GM19467 (cell line): Measurements from ENCODE around the gene MYH6.
"Not testable (repeated sequence)": the region's sequence is repeated elsewhere in the genome, so short reads cannot be mapped to it uniquely, and the experiment has no call there.

Experiments used
- ATAC-seq: cut with Tn5 transposase; IDR thresholded peaks from one replicate; pipeline ENCODE4 v1.9.1; 2021; ENCODE audit warnings: mild to moderate bottlenecking, moderate library complexity; ENCODE audit not compliant: unreplicated experiment

MYH6 gene

DNA sequence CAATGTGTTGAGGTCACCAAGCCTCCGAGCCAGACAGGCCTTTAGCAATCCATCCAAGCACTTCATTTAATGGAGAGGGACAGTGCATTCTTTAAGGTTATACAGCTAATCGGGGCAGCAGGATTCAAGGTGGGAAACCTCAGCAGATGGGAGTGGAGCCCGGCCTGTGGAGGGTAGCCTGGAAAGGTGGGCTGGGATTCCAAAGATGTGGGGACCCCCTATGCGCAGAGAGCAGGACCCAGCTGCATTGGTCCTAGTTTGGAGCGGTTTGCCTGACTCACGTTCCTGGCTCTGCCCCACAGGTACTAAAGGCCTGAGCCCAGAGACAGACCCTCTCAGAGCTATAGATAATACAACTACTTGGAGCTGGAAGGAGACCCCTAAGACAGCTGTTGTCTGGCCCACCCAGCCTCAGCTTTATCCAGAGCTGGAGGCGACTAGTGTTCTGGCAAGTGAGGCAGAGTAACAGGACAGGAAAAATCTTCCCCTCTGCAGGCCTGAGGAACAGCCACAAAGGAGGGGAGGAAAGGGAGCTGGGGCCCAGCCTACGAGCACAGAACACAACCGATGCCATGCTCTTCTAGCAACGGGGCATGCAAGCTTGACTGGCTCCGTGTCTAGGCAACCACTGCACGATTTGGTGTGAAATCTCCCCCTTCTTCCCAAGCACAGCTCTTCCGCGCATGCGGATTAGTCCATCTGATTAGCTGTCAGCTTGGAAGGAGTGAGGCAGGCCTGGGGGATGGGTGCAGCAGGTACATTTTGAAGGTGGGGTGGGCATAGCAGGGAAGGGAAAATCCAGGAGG, 28.5 kb upstream of the MYH6 start:
- no peak for ATAC-seq

DNA sequence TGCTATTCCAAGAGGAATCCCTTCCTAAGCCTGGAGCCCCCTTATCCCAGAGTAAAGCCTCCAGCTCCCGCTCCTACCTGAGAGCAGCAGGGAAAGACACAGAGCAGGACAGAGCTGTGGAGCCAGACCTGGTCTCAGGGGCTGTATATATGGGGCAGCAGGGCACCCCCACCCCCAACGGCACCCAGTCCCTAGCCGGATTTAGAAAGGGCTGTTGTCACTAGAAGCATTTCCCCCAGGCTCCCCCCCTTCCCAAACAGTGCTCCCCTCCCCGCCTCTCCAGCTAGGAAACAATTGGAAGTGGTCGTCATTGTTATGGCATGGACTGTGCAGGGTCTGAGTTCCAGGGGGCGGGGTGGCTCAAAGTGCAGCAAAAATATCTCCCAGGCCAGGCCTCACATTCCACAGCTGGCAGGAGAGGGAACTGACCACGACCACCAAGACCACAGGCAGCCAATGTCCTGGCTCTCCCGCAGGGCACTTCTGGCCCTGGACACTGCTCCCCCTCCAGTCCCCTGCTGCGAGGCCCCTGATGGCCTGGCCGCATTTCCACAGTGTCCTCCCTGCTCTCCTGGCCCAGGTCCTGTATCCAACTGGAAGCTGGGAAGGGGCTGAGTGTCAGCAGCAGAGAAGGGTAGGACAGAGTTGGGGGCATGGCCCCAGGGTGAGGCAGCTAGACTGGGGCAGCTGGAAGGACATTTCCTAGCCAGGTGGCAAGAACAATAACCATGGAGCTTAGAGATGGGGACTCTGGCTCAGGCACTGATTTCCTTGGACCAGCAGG, 27.7 kb upstream of the MYH6 start, which contains the start of gene MYH7:
TSS of gene MYH7 (minus strand) at position 118 of the 784 bp plus-strand sequence. CDS start 1,928 bp downstream, outside the sequence.
- ATAC-seq = no peak

DNA sequence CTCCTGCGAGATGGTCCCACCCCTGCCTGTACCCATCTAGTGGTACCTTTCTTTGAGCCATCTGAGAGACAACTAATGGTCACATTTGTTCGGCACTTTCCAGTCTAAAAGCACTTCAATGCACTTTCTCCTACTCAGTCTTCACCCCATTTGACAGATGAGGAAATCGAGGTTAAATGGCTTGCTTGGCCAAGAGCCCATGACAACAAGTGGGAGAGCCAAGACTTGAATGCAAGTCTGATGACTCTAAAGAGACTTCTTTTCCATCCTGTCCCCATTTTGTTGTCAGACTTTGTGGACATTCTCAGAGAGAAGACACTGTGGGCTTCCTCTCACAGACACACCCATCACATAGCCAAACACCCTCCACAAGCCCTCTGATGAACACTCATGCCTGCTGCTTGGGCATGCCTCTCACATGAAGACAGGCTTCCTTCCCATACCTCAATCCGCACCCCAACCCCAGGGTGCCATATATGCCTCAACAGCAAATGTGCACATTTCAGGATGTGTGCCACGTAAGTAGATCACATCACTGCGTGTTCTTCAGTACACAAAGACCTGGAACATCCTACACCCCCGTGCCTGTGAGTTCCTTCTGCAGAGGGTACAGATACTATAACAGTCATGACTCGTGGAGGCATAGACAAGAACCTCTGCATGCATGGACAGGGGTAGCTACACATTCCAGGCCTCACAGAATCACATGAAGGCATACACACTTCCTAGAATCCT, 26.6 kb upstream of the MYH6 start:
- no peak for ATAC-seq

DNA sequence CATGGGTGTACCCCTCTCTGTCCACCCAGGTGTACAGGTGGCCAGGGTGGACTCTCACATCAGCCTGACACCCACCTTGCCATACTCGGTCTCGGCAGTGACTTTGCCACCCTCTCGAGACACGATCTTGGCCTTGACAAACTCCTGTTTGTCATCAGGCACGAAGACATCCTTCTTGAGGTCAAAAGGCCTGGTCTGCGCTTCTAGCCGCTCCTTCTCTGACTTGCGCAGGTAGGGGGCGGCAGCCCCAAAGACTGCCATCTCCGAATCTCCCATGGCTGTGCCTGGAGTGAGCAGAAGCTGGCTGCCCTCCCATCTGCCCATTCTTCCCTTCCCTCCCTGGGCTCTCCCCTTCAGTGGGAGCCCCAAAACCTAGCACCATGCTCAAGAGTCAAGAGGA, 25.4 kb upstream of the MYH6 start:
- no peak for ATAC-seq

DNA sequence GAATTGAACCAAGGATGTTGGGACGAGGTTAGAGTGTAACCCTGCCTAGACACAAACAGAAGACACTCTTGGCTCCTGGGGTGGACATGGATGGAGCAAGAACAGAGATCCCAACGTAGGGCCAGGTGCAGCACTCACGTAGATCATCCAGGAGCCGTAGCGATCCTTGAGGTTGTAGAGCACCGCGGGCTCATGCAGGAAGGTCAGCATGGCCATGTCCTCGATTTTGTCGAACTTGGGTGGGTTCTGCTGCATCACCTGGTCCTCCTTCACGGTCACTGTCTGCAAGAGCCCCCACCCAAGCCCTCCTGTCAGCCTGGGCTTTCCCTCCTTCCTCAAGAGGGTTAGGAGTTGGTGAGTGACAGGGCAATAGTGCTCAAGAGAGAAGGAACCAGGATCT, 24.9 kb upstream of the MYH6 start:
- ATAC-seq = no peak

DNA sequence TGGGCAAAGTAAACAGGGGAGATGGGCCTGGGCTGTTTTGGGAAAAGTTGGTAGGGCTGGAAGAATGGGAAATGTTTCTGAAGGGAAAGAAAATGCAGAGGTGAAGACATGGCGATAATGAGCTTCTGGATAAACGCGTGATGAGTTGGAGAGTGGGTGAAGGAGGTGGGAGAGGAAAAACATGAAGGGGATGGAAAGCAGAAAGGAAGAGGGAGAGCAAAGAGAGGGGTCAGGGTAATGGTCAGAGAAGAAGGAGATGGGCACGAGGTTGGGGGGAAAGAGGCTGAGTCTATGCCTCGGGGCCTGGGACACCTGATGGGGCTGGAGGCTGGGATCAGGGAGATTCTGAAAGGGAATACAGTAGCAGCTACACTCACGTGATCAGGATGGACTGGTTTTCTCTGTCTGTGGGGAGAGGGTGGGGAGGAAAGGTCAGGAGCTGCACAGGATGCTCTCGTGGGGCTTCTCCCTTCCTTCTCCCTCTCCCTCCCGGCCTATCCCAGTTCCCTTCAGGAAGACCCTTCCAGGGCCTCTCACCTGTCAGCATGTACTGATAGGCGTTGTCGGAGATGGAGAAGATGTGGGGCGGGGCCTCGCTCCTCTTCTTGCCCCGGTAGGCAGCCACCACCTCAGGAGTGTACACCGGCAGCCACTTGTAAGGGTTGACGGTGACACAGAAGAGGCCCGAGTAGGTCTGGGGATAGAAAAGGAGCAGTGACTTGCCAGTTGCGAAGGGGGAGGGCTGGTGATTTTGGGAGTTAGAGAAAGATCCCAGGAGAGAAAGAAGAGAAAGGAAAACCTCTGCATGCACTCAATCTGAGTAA, 24.2 kb upstream of the MYH6 start:
- ATAC-seq = no peak

DNA sequence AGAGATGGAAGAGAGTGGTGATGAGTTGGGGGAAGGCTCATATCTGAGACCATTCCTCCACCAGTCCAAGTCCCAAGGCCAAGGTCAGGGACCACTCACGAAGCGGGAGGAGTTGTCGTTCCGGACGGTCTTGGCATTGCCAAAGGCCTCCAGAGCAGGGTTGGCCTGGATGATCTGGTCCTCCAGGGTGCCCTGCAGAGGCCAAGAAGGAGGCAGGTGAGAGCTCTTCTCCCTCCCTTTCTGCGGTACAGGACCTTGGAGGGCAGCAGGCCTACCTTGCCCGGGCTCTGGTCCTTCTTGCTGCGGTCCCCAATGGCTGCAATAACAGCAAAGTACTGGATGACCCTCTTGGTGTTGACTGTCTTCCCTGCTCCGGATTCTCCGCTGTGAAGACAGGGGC, 23.4 kb upstream of the MYH6 start:
- no peak for ATAC-seq

DNA sequence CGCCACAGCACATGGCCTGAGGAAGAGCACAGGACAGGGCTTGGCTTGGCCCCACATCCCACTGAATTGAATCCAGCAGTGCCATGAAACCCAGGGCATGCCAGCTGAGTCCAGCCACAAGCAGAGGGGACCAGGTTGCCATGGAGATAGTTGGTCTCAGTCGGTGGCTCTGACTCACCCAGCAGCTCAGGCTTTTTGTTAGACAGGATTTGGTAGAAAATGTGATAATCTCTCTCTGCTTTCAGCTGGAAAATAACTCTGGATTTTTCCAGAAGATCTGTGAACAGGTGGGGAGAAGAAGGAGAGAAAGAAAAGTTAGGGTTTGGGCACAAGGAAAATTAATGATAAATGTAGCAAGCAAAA, 22.6 kb upstream of the MYH6 start:
- no peak for ATAC-seq

DNA sequence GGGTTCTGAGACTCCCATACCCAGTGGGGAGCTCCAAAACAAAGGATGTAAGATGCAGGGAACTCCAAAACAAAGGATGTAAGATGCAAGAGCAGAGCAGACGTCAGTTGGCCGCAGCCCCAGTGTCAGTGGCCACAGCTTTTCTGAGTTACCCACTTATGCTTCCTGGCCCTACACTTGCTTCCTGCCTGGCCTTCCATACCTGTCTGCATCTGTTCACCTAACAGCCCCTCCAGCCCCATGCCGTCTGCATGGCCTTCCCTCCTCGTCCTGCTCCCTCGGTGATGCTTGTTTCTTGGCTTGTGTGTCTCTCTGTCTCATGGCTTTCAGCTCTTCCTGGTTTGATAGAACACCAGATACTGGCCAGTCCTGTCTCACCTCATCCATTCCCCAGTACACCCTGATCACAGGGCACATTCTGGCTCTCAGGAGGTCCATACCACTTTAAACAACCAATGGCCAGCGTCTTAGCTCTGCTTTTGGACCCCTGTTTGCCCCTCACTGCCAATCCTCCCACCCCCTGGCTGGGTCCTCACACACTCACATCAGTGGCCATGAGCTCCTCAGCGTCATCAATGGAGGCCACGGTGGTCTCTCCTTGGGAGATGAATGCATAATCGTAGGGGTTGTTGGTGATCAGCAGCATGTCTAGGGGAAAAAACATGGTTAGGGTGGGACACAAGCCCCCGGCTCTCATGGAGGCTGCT, 22.1 kb upstream of the MYH6 start:
- ATAC-seq = no peak

DNA sequence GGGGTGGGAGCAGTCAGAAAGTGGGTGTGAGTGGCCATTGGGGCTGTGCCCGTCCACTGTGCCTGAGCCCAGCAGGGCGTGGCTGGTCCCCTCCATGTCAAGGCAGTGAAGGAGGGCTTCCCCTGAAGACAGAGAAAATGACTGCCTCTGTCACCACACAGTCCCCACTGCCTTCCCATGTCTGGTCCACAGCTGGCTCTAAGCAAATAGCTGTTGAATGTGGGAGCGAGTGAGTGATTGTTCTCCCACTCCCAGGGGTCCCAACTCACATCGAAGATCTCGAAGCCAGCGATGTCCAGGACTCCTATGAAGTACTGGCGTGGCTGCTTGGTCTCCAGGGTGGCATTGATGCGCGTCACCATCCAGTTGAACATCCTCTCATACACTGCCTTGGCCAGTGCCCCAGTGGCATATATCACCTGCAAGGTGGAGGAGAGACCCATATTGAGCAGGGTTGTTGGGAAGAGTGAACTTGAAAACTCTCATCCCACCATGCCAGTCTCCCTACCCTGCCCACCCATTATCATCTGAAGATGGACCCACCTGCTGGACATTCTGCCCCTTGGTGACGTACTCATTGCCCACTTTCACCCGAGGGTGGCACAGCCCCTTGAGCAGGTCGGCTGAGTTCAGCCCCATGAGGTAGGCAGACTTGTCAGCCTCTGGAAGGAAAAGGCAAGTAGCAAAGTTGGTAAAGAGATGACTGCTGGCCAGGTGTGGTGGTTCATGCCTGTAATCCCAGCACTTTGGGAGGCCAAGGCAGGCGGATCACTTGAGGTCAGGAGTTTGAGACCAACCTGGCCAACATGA, 20.8 kb upstream of the MYH6 start:
- ATAC-seq = no peak

DNA sequence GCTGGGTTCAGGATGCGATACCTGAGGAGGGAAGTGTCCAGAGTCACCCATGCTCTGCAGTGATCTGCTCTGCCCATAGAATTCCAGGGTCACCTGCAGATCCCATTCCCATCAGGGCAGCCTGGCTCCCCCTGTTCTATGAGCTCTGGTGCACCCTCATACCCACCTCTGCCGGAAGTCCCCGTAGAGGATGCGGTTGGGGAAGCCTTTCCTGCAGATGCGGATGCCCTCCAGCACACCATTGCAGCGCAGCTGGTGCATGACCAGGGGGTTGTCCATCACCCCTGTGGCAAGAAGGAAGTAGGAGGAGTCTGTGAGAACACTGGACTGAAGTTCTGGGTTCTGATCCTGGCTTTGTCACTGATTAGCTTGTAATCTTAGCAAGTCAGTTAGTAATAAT, 17.7 kb upstream of the MYH6 start:
- ATAC-seq = not testable (repeated sequence)

DNA sequence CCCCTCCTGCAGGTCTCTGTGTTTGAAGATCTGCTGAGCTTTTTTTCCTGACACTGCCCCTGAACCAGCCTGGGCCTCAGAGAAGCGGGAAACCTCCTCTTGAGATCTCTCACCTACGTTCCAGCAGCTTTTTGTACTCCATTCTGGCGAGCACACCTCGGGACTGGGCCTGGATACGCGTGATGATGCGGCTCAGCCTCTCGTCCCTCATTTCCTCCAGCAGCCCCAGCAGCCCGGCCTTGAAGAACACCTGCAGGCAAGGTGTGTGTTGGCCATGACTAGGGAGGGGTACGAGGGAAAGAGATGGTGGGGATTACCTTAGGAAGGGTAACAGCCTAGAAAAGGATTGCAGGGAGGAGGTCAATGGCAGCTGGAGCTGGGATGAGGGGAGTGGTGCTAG, 17.1 kb upstream of the MYH6 start:
- ATAC-seq = no peak

DNA sequence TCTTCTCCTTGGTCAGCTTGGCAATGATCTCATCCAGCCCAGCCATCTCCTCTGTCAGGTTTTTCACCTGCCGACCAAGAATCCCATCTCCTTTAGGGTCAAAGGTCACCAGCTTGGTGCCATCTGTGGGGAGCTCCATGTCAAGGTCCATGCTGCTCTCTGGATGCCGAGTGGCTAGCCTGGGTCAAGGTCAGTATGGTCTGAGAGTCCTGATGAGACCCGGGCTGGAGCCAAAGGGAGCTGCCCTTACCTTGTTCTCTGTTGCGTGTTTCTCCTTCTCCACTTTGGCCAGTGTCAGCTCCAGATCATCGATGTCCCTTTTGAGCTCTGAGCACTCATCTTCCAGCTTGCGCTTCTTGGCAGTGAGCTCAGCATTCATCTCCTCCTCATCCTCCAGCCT, 15.6 kb upstream of the MYH6 start:
- no peak for ATAC-seq

DNA sequence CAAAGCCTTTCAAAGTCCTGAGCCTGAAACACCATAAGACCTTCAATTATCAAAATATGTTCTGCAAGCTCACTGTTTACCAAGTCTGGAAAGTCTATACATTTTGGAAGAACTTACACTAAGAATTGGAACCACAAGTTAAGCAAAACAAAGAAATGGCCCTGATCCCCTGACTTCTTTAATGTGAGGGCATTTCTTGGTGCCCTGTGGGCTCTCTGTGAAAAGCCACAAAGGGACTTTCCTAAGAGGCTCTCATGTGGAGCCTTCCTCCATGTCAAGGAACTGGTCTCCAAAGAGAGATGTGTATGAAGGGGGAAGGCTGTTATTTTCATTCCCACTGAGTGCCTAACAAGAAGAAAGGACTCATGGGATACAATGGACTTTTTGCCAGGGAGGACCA, 13.5 kb upstream of the MYH6 start:
- ATAC-seq = no peak

DNA sequence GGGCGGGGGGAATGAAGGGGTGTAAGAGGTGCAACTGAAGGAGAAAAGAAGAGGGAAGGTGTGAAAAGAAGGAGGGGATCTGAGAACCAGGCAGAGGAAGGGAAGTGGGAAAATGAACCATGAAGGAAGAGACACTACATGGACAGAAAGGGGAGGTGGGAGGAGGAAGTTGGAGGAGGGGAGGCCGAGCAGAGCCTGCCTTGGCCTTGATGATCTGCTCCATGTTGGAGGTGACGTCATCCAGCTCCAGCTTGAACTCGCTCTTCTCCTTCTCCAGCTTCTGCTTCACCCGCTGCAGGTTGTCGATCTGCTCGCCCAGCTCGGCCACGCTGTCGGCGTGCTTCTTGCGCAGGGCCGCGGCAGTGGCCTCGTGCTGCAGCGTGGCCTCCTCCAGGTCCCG, 11.6 kb upstream of the MYH6 start:
- ATAC-seq = not testable (repeated sequence)

DNA sequence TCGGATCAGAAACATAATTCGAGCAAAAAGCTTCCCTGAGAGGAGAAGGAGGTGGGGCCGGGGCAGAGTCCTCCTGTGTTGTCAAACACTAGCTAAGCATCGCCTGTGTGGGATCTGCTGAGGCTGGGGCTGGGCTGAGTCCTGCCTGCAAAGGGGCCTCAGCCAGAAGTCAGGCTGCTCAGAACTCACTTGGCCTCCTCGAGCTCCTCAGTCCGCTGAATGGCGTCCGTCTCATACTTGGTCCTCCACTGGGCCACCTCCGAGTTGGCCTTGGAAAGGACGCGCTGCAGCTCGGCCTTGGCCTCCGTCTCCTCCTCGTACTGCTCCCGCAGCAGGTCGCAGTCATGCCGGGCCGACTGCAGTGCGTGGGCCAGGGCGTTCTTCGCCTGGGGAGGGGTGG, 9.9 kb upstream of the MYH6 start:
- ATAC-seq = no peak

DNA sequence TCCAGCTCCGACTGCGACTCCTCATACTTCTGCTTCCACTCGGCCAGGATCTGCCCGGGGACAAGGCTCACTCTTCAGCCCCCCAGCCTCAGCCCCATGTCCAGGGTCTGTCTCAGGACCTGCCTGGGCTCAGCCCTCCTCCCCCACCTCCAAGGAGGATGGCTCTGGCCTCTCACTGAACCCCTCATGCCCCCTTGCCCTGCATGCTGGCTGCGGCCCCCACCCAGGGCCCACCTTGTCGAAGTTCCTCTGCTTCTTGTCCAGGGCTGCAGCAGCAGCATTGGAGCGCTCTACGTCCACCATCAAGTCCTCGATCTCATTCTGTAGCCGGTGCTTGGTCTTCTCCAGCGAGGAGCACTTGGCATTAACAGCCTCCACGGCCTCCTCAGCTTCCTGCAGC, 9.2 kb upstream of the MYH6 start:
- ATAC-seq = not testable (repeated sequence)

DNA sequence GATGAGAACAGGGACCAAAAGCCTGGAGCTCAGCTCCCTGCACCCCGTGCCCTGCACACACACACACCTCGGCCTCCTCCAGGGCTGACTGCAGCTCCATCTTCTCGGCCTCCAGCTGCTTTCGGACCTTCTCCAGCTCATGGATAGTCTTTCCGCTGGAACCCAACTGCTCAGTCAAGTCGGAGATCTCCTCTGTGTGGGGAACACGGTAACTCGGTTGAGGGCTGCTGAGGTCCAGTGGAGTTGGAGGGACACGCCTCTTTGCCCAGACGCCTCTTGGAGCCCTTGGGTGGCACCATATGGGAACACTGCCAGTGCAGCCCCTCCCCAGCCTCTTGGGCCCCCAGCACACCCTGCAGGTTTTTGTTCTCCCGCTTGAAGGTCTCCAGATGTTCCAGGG, 8.7 kb upstream of the MYH6 start:
- ATAC-seq = no peak
